Activated CD8-positive, alpha-beta T cell treated with anti-CD3 and anti-CD28 coated beads, Interleukin-2, amount 10 ng/mL, durations not matched to agents 7 days and 5 days (primary cell): ENCODE results near the gene CACTIN. TPM values are rescaled to one million over a fixed set of nuclear protein-coding genes. Genes with fewer than 3 reads are reported as not detected.

ENCODE experiments used
- ATAC-seq: fragments of 150-1000 bp; cut with Tn5 transposase; one replicate; pipeline ENCODE4 v1.10.0; 2021; ENCODE audit warnings: moderate library complexity
- CTCF ChIA-PET: fragments of 350-600 bp; sonication (Branson Sonifier 250); formaldehyde crosslinking; loops from one replicate; lab custom pipeline; 2021; ENCODE audit warnings: antibody characterized with exemption; lab: Charles Lee
- POLR2A ChIA-PET: fragments of 350-600 bp; sonication (Branson Sonifier 250); formaldehyde crosslinking; loops from one replicate; lab custom pipeline; 2021; ENCODE audit warnings: antibody characterized with exemption; lab: Charles Lee
- DNase-seq: peaks from one replicate; pipeline ENCODE4 v3.0.0-alpha.2; 2020
- H3K27ac Mint-ChIP-seq: one replicate; pipeline ENCODE4 v1.8.0; 2021; ENCODE audit warnings: mild to moderate bottlenecking, mixed read lengths
- H3K27me3 Mint-ChIP-seq: one replicate; pipeline ENCODE4 v1.8.0; 2021; ENCODE audit warnings: low read depth, mixed read lengths
- H3K36me3 Mint-ChIP-seq: one replicate; pipeline ENCODE4 v1.8.0; 2021; ENCODE audit warnings: low read depth, mixed read lengths
- H3K4me1 Mint-ChIP-seq: one replicate; pipeline ENCODE4 v1.8.0; 2021; ENCODE audit warnings: low read depth, mixed read lengths
- H3K4me3 Mint-ChIP-seq: one replicate; pipeline ENCODE4 v1.8.0; 2021; ENCODE audit warnings: mild to moderate bottlenecking, mixed read lengths
- H3K9me3 Mint-ChIP-seq: one replicate; pipeline ENCODE4 v1.8.0; 2022; ENCODE audit warnings: mixed read lengths; ENCODE audit not compliant: insufficient read depth
- total RNA-seq, 2 experiments: library from RNA; stranded (reverse); gene quantifications; one replicate each; pipeline ENCODE4 v1.2.3, GENCODE V29; 2021

CACTIN gene
- total RNA-seq, 2 experiments from 2014 or later: 31.2 to 37.0 TPM

DNA sequence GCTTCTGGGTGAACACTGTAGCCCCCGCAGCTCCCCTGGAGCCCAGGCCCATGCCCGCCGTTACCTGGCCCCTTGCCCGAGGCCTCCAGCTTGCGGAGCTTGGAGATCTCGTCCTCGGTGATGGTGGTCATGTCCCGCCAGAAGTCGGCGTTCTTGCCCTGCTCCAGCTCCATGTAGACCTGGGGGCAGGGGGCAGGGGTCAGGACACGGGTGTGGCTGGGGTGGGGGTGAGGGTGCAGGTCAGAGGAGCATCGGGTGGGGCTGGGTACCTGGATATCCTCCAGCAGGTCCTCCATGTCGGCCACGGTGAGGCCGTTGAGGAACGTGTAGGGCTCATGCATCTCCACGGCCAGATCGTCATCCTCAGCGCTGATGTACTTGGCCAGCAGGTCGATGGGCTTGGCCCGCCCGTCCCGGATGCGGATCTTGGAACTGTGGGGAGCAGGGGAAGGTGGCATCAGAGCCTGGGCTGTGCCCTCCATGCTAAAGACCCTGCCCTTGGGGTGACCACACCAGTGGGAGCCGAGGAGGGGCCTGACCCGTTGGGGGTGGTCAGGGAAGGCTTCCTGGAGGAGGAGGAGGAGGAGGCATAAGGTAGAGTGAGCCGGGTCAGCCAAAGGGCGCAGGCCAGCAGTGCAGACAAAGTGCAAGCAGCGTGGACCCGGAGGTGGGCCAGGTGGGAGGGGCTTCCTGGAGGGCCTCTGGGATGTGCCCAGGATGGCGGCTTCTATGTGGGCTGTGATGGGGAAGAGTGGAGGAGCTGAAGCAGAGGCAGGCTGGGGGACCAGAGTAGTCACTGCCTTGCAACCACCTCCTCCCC is 7.6 kb downstream of the CACTIN start:
- DNase-seq (no peak), ATAC-seq (no peak)
- Mint-ChIP-seq H3K4me3 (no peak overlapping the region), H3K4me1 (peaks cover 13% of the 10 kb centered on the region), H3K36me3 (peaks cover 10% of the 10 kb centered on the region), H3K9me3 (no peaks in the 10 kb centered on the region), H3K27ac (no peak overlapping the region), H3K27me3 (no peaks in the 10 kb centered on the region)
- ChIA-PET CTCF (interaction anchor here (0.9 to 2.2 kb wide), 4 partner anchors 9 to 74 kb away, joined by 3 to 5 read pairs (median 5); partner anchors contain the start of gene GIPC3), POLR2A (interaction anchor here (0.7 kb wide), 1 partner anchor 71 kb away, joined by 3 read pairs; no protein-coding TSS in a partner anchor)

GRCh38 chr19:3618144-3618810 is 8.3 kb downstream of the CACTIN start:
- H3K9me3 Mint-ChIP-seq: no peaks in the 10 kb centered on the region
- ChIA-PET POLR2A (no interaction called here), CTCF (interaction anchor here (0.7 to 2.2 kb wide), 4 partner anchors 9 to 73 kb away, joined by 3 to 5 read pairs (median 4); partner anchors contain the start of gene GIPC3)
- no peak overlapping the region for H3K4me3 Mint-ChIP-seq
- DNase-seq: peak; percentile 49
- H3K27ac Mint-ChIP-seq: no peak overlapping the region
- H3K36me3 Mint-ChIP-seq: peaks cover 12% of the 10 kb centered on the region
- H3K27me3 Mint-ChIP-seq: no peaks in the 10 kb centered on the region
- peak; percentile 43 for ATAC-seq
- peaks cover 12% of the 10 kb centered on the region for H3K4me1 Mint-ChIP-seq

DNA sequence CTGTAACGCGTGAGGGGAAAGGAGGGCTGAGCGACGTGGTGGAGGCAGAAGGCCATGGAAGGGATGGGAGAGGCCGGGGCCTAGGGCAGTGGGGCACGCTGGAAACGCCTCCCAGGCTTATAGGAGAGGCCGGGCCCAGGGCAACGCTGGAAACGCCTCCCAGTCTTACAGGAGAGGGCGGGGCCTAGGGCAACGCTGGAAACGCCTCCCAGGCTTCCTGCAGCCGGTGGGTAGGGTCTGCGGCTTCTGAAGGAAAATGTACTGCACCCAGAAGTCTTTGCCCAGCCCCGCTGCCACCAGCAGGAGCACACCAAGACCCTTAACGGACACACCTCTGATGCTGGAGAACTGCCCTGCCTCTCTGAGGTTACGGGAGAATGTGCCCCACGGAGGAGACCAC is 9.1 kb downstream of the CACTIN start:
- ChIA-PET POLR2A (no interaction called here), CTCF (no interaction called here)

GRCh38 chr19:3615524-3616135 is 11.0 kb downstream of the CACTIN start:
- no peak overlapping the region for H3K27ac Mint-ChIP-seq
- H3K4me1 Mint-ChIP-seq: peaks cover 12% of the 10 kb centered on the region
- H3K27me3 Mint-ChIP-seq: no peaks in the 10 kb centered on the region
- ChIA-PET CTCF (no interaction called here), POLR2A (no interaction called here)
- H3K36me3 Mint-ChIP-seq: peaks cover 16% of the 10 kb centered on the region
- H3K9me3 Mint-ChIP-seq: no peaks in the 10 kb centered on the region
- no peak overlapping the region for H3K4me3 Mint-ChIP-seq
- no peak for DNase-seq
- no peak for ATAC-seq

More for the DNA sequence above, 9.1 kb downstream of the CACTIN start:
- ATAC-seq (peak; percentile 55), DNase-seq (peak; percentile 41)
- Mint-ChIP-seq H3K4me1 (peaks cover 12% of the 10 kb centered on the region), H3K27ac (no peak overlapping the region), H3K36me3 (peaks cover 12% of the 10 kb centered on the region), H3K9me3 (no peaks in the 10 kb centered on the region), H3K4me3 (no peak overlapping the region), H3K27me3 (no peaks in the 10 kb centered on the region)

DNA sequence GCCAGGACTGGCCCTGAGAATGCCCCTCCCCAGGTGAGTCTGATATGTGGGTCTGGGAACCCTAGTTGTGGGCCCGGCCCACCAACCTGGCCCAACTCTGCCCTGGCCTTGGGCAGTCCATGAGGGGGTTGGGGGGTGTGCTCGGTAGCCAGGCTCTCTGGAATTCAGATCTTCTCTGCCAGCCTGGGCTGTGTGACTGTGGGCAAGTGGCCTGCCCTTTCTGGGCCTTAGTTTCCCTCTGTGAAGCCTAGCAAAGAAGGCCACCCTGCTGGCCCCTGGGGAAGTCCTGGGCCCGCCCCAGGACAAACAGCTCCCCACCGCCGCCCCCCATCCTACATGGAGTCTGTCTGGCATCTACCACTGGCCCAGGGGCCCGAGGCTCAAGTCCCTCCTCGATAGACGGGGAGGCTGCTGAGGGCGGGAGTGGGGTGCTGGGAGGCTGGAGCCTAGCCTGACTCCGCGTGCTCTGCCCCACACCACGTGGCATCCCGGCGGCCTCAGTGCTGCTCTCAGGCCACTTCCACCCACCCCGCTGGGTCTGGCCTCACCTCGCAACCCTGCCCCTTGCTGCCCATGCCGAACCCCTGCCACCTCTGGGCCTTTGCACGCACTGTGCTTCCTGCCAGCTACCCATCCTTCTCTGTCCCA is 11.6 kb downstream of the CACTIN start:
- ATAC-seq: no peak

GRCh38 chr19:3613818-3614661 is 12.6 kb downstream of the CACTIN start:
- Mint-ChIP-seq H3K9me3 (no peaks in the 10 kb centered on the region), H3K4me1 (peaks cover 18% of the 10 kb centered on the region), H3K4me3 (no peak overlapping the region), H3K36me3 (peaks cover 16% of the 10 kb centered on the region), H3K27ac (no peak overlapping the region), H3K27me3 (no peaks in the 10 kb centered on the region)
- ATAC-seq (no peak), DNase-seq (no peak)
- ChIA-PET POLR2A (no interaction called here), CTCF (no interaction called here)

More for the DNA sequence above, 11.6 kb downstream of the CACTIN start:
- no peak overlapping the region for H3K27ac Mint-ChIP-seq
- H3K9me3 Mint-ChIP-seq: no peaks in the 10 kb centered on the region
- ChIA-PET CTCF (no interaction called here), POLR2A (no interaction called here)
- no peak for DNase-seq
- H3K27me3 Mint-ChIP-seq: no peaks in the 10 kb centered on the region
- H3K4me1 Mint-ChIP-seq: peaks cover 12% of the 10 kb centered on the region
- H3K4me3 Mint-ChIP-seq: no peak overlapping the region
- H3K36me3 Mint-ChIP-seq: peaks cover 19% of the 10 kb centered on the region

GRCh38 chr19:3612901-3613741 is 13.5 kb downstream of the CACTIN start:
- CTCF ChIA-PET: no interaction called here
- Mint-ChIP-seq H3K9me3 (no peaks in the 10 kb centered on the region), H3K27ac (no peak overlapping the region), H3K27me3 (no peaks in the 10 kb centered on the region), H3K4me1 (peaks cover 20% of the 10 kb centered on the region), H3K4me3 (no peak overlapping the region), H3K36me3 (peaks cover 11% of the 10 kb centered on the region)
- POLR2A ChIA-PET: interaction anchor here (0.6 kb wide), 1 partner anchor 27 kb away, joined by 3 read pairs; no protein-coding TSS in a partner anchor
- no peak for DNase-seq
- no peak for ATAC-seq

DNA sequence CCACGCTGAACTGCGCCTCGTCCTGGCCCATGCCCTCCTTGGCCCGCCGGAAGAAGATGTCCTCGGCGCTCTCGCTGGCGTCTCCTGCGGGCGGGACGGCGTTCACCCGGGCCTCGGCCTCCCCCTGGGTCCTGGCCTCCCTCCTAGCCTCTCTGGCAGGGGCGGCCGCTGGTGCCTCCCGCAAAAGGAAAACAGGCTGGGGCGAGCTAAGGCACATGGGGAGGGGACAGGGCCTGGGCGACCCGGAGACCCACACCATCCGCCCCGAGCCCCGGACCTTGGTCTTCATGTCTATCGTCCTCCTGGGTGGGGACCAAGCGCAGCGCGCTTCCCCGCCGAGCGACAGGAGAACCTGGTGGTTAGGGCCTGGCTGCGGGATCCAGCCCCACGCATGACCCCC is 14.3 kb downstream of the CACTIN start:
- DNase-seq (no peak), ATAC-seq (no peak)
- Mint-ChIP-seq H3K27ac (no peak overlapping the region), H3K4me3 (no peak overlapping the region), H3K9me3 (no peaks in the 10 kb centered on the region), H3K27me3 (no peaks in the 10 kb centered on the region), H3K36me3 (peaks cover 11% of the 10 kb centered on the region), H3K4me1 (peaks cover 20% of the 10 kb centered on the region)
- ChIA-PET CTCF (no interaction called here), POLR2A (no interaction called here)

GRCh38 chr19:3611841-3612240 is 14.7 kb downstream of the CACTIN start:
- Mint-ChIP-seq H3K9me3 (no peaks in the 10 kb centered on the region), H3K36me3 (peaks cover 11% of the 10 kb centered on the region), H3K4me1 (peaks cover 19% of the 10 kb centered on the region), H3K27ac (no peak overlapping the region), H3K4me3 (no peak overlapping the region), H3K27me3 (no peaks in the 10 kb centered on the region)
- ChIA-PET CTCF (no interaction called here), POLR2A (no interaction called here)
- ATAC-seq (no peak), DNase-seq (no peak)
